A673 (cell line): Measurements from ENCODE around the gene PPP1R17. TPM values are rescaled to one million over a fixed set of nuclear protein-coding genes. Genes with fewer than 3 reads are reported as not detected.

Experiments
- BruUV-seq: library from RNA; stranded (reverse); fragments of 400-500 nt; replicated peaks from 2 replicates; lab custom pipeline; 2021; lab: Mats Ljungman, UMichigan
- CTCF ChIA-PET: fragments of 300-600 bp; sonication (Branson Sonifier 250); formaldehyde crosslinking; loops from one replicate; lab custom pipeline; 2022; ENCODE audit warnings: antibody characterized with exemption; lab: Charles Lee
- POLR2A ChIA-PET: fragments of 300-600 bp; sonication (Branson Sonifier 250); formaldehyde crosslinking; loops from one replicate; lab custom pipeline; 2022; ENCODE audit warnings: antibody characterized with exemption; ENCODE audit not compliant: low non-redundant PET; lab: Charles Lee
- DNase-seq: peaks from one replicate; pipeline ENCODE4 v3.0.0-alpha.2; 2015; ENCODE audit warnings: low spot score
- H3K27ac ChIP-seq: fragments of 200-600 bp; sonication (generic); 2 replicates; pipeline ENCODE4 v1.5.1; 2016; ENCODE audit warnings: mixed run types, low read depth, mild to moderate bottlenecking, mixed read lengths, antibody characterized with exemption, low read length; ENCODE audit not compliant: poor library complexity, severe bottlenecking
- H3K27me3 ChIP-seq: fragments of 200-600 bp; sonication (generic); replicated peaks from 2 replicates; pipeline ENCODE4 v1.6.1; 2017; ENCODE audit warnings: mixed run types, low read depth, mild to moderate bottlenecking, mixed read lengths, antibody characterized with exemption, low read length; ENCODE audit not compliant: insufficient read depth, poor library complexity
- H3K36me3 ChIP-seq: fragments of 200-600 bp; sonication (generic); 2 replicates; pipeline ENCODE4 v1.6.1; 2016; ENCODE audit warnings: mixed run types, mild to moderate bottlenecking, mixed read lengths, antibody characterized with exemption, low read length; ENCODE audit not compliant: insufficient read depth, poor library complexity, severe bottlenecking
- H3K4me1 ChIP-seq: fragments of 200-600 bp; sonication (generic); 2 replicates; pipeline ENCODE4 v1.6.1; 2017; ENCODE audit warnings: mixed run types, mild to moderate bottlenecking, mixed read lengths, antibody characterized with exemption, low read length; ENCODE audit not compliant: insufficient read depth, poor library complexity, severe bottlenecking
- H3K4me3 ChIP-seq: fragments of 200-600 bp; sonication (generic); 2 replicates; pipeline ENCODE4 v1.5.1; 2016; ENCODE audit warnings: low read depth, mixed run types, mild to moderate bottlenecking, mixed read lengths, low read length; ENCODE audit not compliant: poor library complexity, severe bottlenecking
- H3K9me3 ChIP-seq: fragments of 200-600 bp; sonication (generic); 2 replicates; pipeline ENCODE4 v1.6.1; 2016; ENCODE audit warnings: mixed run types, low read depth, mild to moderate bottlenecking, mixed read lengths, antibody characterized with exemption, low read length; ENCODE audit not compliant: poor library complexity, severe bottlenecking
- CTCF ChIP-seq: fragments of 300-800, 200-600 bp; sonication (generic); conservative IDR thresholded peaks from 2 replicates; pipeline ENCODE4 v1.5.1; 2017; ENCODE audit warnings: low read depth, mild to moderate bottlenecking, antibody characterized with exemption, low read length, moderate library complexity, mixed read lengths
- EZH2 ChIP-seq: fragments of 200-600 bp; sonication (generic); IDR thresholded peaks from 2 replicates; pipeline ENCODE4 v1.6.1; 2017; ENCODE audit warnings: borderline replicate concordance, low read depth, mild to moderate bottlenecking, mixed read lengths, antibody characterized with exemption, low read length; ENCODE audit not compliant: poor library complexity, severe bottlenecking
- intact Hi-C: fragments of 100-400 bp; cut with micrococcal nuclease; formaldehyde crosslinking; loops from one replicate; pipeline ENCODE4 v1.10.0; 2022; ENCODE audit not compliant: unreplicated experiment
- total RNA-seq: library from RNA; stranded (reverse); gene quantifications from 2 replicates; pipeline ENCODE4 v1.2.3, GENCODE V29; 2021

Gene PPP1R17
- total RNA-seq, 1 experiment from 2014 or later: not detected

GRCh38 chr7:31663072-31663471 is 23.9 kb upstream of the PPP1R17 start:
- BruUV-seq: no TSS peak
- DNase-seq: peak; percentile 4
- Histone ChIP-seq H3K4me1 (no peaks in the 10 kb centered on the region), H3K4me3 (no peak overlapping the region), H3K9me3 (no peaks in the 10 kb centered on the region), H3K36me3 (no peaks in the 10 kb centered on the region), H3K27ac (no peak overlapping the region), H3K27me3 (no peaks in the 10 kb centered on the region)
- POLR2A ChIA-PET: no interaction called here
- TF ChIP-seq CTCF (0 out of 2 replicates have a peak, but pooled peaks have one; percentile 9), EZH2 (no peak)
- CTCF ChIA-PET: interaction anchor here (0.6 kb wide), 1 partner anchor 1171 kb away, joined by 3 read pairs; no protein-coding TSS in a partner anchor
- intact Hi-C loops: no loop called here

- H3K4me1 ChIP-seq: no peaks in the 10 kb centered on the region
- ChIA-PET POLR2A (no interaction called here), CTCF (interaction anchor here (0.5 kb wide), 1 partner anchor 13 kb away, joined by 5 read pairs; no protein-coding TSS in a partner anchor)
- no TSS peak for BruUV-seq
- no peak for TF ChIP-seq EZH2
- TF ChIP-seq CTCF: no peak
- H3K4me3 ChIP-seq: no peak overlapping the region
- peaks cover 5% of the 10 kb centered on the region for H3K27me3 ChIP-seq
- H3K9me3 ChIP-seq: no peaks in the 10 kb centered on the region
- H3K27ac ChIP-seq: no peak overlapping the region
- intact Hi-C loops: no loop called here
- H3K36me3 ChIP-seq: no peaks in the 10 kb centered on the region
- DNase-seq: no peak
These were observed 22.1 kb upstream of the PPP1R17 start for GRCh38 chr7:31664890-31665289.

DNA sequence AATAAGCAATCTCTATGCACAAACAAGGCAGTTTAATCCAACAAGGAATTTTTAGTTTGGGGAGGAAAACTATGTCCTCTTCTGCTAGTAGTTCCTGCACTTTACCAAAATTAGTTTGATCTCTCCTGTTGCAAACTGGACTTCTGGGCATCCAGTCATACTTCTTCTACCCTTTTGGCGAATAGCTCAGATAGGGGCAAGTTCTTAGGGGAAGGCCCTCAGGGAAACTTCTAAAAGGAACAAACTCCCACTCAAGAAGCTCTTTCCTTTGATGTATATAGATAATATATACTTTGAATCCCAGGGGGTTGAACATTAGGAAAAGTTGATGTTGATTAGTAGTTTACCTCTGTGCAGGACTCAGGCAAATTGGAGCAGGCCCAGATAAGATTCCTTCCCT is 21.5 kb upstream of the PPP1R17 start:
- no peaks in the 10 kb centered on the region for H3K9me3 ChIP-seq
- no peak for DNase-seq
- no peaks in the 10 kb centered on the region for H3K4me1 ChIP-seq
- H3K36me3 ChIP-seq: no peaks in the 10 kb centered on the region
- intact Hi-C loops: no loop called here
- POLR2A ChIA-PET: no interaction called here
- BruUV-seq: no TSS peak
- CTCF ChIA-PET: no interaction called here
- TF ChIP-seq CTCF (no peak), EZH2 (no peak)
- H3K27me3 ChIP-seq: peaks cover 12% of the 10 kb centered on the region
- no peak overlapping the region for H3K4me3 ChIP-seq
- H3K27ac ChIP-seq: no peak overlapping the region
